22Rv1 (cell line): ENCODE results near the gene PPM1L.

Experiments used
- H3K27ac ChIP-seq: fragments of 450-650 bp; 2 replicates; pipeline ENCODE4 v1.5.1; 2017
- CTCF ChIP-seq: fragments of 450-650 bp; IDR thresholded peaks from 2 replicates; pipeline ENCODE4 v1.5.1; 2017; ENCODE audit warnings: mild to moderate bottlenecking
- ZFX ChIP-seq: fragments of 450-650 bp; IDR thresholded peaks from 2 replicates; pipeline ENCODE4 v1.6.1; 2017; ENCODE audit warnings: antibody characterized with exemption, borderline replicate concordance

Gene PPM1L

GRCh38 chr3:160792540-160792939 lies 36.5 kb downstream of the PPM1L start:
- H3K27ac ChIP-seq = no peak overlapping the region
- TF ChIP-seq CTCF (no peak), ZFX (no peak)

- TF ChIP-seq CTCF = no peak
- TF ChIP-seq ZFX = no peak
These were observed 37.8 kb downstream of the PPM1L start for GRCh38 chr3:160793722-160794252.

GRCh38 chr3:160796089-160796812 lies 40.2 kb downstream of the PPM1L start:
- H3K27ac ChIP-seq = no peak overlapping the region
- TF ChIP-seq CTCF = no peak
- no peak for TF ChIP-seq ZFX

More at GRCh38 chr3:160793722-160794252, 37.8 kb downstream of the PPM1L start:
- H3K27ac ChIP-seq = no peak overlapping the region

GRCh38 chr3:160796813-160797164 lies 40.8 kb downstream of the PPM1L start:
- no peak for TF ChIP-seq ZFX
- TF ChIP-seq CTCF = no peak

GRCh38 chr3:160797356-160797755 lies 41.3 kb downstream of the PPM1L start:
- TF ChIP-seq CTCF (no peak), ZFX (no peak)
- no peak overlapping the region for H3K27ac ChIP-seq

More at GRCh38 chr3:160796813-160797164, 40.8 kb downstream of the PPM1L start:
- no peak overlapping the region for H3K27ac ChIP-seq

GRCh38 chr3:160801386-160802118 lies 45.5 kb downstream of the PPM1L start:
- TF ChIP-seq ZFX = no peak
- TF ChIP-seq CTCF = no peak
- no peak overlapping the region for H3K27ac ChIP-seq

- TF ChIP-seq CTCF = no peak
- TF ChIP-seq ZFX = no peak
These were observed 48.7 kb downstream of the PPM1L start for GRCh38 chr3:160804762-160805161.

More at GRCh38 chr3:160804762-160805161, 48.7 kb downstream of the PPM1L start:
- H3K27ac ChIP-seq = no peak overlapping the region
